Glomerular visceral epithelial cell (primary cell): ENCODE results near the gene GRID1.

Experiments
- DNase-seq: peaks from one replicate; pipeline ENCODE4 v3.0.0-alpha.2; 2016; ENCODE audit errors: extremely low spot score

The GRID1 gene

DNA sequence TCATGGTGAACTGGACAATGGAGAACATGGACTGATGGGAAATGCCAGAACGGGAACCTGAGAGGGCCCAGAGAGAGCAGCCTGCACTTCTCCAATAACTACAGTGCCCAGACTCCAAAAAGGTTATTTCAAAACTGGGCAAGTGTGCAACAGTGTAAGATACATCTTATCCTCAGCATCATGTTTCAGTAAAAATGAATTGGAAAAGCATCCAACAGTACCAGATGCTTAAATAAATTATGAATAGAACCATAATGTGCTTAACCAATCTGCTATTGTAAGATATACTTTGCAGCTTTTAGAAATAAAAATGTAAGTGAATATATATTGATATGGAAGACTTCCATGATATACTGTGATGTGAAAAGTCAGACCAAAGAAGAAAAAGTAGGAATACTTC is 303.3 kb downstream of the GRID1 start:
- no peak for DNase-seq

DNA sequence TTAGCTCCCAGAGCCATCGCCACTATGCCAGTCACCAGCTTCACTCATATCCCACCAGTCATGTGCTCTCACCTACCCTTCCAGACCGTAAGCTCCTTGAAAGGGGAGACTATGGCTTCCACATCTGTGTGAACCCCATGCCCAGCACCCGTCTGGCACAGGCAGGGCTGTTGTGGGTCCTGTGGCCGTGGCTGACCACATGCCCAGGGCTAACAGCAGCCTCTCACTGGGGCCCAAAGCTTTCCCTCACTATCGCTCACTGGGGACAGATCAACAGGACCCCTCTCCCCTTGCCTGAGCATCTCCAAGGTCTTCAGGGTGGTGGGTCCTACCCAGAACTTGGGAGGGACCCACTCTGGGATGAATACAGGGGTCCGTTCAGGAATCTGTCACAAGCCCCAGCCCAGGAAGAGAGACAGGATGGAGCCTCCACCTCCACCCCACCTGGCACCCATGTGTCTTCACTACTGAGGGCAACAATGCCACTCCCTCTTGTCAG is 303.9 kb downstream of the GRID1 start:
- DNase-seq: no peak

DNA sequence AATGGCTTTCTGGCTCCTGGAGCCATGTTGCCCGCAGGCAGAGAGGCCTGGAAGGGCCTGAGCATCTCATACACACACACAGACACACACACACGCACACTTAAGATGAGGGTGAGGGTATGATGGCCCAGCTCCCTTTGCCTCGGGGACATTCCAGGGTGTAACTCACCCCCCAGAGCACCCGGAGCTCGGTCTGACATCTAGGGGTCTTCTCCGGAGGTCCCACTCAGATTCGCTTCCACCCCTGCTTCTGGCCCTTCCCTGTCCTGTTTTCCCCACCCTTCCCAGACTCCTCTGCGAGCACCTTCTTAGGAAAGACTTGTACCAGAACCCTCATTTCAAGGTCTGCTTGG is 304.4 kb downstream of the GRID1 start:
- no peak for DNase-seq

DNA sequence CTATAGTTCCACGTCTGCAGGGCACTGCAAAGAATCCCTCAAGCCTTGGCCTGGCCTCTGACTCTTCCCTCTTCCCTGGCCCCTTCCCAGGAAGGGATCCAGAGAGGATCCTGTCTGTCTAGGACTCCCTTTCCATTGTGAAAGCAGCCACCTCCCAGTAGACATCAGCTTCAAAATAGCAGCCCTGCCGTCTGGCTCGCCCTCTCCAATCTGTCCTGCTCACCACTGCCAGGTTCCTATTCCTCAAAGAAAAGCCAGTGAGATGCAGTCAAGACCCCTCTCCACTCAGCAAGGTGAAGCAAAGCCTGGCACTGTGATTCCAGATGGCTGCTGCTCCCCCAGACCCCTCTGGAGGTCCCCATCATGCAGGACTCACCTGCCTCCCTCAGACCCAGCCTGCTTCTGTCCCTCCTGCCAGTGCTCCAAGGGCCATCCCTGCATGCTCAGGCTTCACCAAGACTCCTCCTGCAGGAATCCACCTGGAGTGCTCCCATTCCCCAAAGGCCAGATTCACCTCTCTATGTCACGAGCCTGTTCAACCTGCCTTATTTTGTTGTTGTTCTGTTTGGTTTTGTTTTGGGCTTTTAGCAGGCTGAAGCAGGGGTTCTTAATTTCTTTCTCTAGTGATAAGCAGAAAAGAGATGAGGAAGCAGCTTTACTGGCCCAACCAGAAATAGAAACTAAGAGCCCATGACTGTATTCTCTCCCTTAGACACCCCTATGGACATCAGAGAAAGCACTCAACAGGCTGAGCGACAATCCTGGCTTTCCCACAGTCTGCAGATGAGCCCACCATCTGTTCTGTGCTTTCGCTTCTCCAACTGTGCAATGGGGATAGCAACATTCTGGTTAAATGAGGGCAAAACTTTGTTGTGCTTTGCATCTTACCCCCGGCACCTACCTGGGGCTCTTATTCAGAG is 305.1 kb downstream of the GRID1 start:
- DNase-seq: no peak

DNA sequence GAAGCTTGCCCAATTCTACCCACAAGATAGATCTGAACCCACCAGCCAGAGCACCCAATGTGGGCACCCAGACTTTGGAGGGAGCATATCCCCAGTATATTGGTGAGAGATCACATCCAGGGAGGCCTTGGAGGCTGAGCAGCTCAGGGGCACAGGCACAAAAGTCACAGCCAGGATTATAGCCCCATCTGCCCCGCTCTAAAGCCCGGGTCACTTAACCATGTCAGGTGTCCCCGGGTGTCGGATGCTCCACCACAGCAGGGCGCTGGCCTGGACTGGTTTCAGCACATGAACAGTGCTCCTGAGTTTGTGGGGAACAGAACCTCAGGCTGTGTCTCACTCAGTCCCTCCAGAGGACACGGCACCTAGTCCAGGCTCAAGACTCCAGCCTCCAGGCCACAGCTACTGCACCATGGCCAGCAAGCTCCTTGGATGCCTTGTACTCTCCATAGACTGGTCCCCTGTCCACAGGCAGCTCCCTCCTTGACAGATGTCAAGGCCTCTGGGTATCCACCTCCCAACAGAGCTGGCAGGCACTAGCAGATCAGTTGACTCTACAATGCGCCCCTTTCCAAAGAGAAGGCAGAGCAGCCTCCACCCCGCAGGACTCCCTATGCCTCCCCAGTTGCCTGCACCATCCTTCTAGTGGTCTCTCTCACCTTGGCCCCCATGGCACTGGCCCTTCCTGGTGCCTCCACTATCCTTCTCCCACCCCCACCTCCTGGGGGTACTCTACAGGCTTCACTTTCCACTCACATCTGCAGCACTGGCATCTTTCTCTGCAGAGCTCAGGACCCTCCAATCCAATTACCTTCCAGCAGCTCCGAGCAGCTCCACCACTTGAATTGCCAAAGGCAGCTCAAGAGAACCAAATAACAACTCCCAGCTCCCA is 306.0 kb downstream of the GRID1 start:
- DNase-seq: no peak

DNA sequence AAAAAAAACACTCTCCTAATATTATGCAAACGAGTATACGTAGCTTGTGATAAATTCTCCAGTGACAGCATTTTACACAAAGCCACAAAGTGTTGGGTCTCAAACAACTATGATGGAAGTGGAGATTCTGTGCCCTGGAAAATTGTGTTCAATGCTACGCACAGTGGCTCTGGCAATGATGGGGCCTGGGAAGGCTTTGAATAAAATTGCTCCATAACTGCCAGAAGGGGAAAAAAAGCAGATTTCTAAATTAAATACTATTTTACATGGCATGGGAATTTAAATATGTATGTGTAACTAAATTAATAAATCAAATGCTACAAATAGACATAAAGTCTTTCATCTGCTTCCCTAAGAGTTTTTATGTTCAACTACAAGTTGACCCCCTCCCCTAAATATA is 306.7 kb downstream of the GRID1 start:
- DNase-seq: no peak

DNA sequence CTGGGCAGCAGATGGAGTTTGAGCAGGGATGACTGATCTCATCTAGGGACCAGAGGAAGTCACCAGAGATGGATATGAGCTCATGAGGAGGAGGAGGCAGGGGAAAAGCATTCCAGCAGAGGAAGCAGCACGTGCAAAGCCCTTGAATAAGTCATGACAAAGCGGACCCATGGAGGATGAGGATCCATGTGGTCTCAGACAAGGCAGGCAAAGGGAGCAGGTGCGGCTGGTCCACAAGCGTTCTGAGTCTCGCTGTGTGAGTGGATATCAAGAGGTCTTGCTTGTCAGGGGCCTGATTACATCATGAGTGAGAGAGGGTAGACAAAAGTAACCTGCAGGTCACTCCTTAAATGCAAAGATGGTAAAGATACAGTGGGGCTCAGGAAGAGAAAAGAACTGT is 307.6 kb downstream of the GRID1 start:
- no peak for DNase-seq

DNA sequence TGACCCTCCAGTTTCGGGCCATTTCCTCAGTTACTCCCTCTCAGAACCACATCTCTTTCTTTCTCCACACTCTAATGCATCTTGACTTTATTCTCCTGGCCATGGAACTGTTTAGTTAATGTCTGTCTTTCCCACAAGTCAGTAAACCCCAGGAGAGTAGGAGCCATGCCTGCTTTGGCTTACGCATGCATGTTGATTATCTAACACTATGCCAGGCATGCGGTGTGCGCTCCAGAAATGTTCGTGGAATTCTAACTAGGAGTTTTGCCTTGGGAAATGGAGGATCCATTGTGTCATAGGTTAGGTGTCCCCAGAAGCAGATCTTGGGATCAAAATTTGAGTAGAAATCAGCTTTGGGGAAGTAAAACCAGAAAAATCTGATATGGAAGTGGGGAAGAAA is 308.9 kb downstream of the GRID1 start:
- no peak for DNase-seq

DNA sequence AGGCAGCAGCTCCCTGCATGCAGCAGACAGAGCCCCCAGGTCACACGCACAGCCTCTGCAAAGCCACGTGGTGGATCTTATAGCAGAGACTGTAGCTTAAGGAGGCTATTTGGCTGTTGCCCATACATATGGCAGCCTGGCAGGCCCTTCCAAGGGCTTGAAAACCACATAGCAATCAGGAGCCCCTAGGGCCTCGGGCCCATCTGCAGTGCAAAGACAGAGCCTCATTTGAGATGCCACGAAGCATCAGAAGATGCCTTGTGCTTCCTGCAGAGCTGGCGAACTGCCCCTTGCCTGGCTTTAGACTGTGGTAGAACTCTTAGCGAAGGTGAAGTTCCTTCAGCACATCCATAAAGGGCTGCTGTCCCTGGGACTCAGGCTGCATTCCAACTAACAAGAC is 309.9 kb downstream of the GRID1 start:
- DNase-seq: no peak

DNA sequence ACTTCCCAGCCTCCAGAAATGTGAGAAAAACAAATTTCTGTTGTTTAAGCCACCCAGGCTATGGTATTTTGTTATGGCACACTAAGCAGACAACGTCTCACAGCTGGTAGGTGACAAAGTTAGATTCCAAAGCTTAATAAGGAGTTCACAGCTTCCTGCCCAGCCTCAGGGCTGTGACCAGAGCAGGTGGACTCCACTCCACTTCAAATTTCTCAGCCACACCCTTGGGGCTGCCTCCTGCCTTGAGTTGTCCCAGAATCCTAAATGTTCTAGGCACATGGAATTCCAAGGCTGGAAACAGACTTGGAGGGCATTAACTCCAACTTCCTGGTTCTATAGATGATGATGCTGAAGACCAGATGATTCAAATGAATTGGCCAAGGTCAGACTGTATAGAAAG is 310.7 kb downstream of the GRID1 start:
- no peak for DNase-seq

DNA sequence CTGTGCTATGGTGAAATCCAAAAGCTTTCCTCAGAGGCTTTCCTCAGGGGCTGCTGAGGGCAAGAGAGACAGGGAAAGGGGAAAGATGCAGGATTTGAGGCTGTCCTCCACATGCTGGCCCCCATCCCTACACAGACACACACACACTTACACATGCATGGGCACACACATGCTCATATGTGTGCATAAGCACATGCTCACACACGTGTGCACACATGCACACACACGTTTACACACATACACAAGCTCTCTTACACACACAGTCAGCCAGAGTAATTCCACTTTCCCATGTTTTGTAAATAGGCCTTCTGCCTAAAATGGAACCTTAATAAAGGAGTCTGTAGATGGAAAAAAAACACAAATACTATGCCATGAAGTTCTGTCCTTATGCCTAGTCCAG is 312.9 kb downstream of the GRID1 start:
- no peak for DNase-seq

DNA sequence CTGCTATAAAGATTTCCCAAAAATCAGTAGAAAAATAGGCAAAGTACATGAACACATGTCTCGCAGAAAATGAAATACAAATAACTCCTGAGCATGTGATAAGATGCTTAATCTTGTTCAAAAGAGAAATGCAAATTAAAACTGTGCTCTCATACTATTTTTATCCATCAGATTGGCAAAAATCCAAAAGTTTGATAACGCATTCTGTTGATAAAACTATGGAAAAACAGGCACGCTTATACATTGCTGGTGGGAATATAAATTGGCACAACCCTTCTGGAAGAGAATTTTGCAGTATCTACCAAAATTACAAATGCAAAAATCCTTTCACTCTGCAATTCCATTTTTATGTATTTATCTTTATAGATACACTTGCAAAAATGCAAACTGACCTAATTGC is 315.0 kb downstream of the GRID1 start:
- no peak for DNase-seq

DNA sequence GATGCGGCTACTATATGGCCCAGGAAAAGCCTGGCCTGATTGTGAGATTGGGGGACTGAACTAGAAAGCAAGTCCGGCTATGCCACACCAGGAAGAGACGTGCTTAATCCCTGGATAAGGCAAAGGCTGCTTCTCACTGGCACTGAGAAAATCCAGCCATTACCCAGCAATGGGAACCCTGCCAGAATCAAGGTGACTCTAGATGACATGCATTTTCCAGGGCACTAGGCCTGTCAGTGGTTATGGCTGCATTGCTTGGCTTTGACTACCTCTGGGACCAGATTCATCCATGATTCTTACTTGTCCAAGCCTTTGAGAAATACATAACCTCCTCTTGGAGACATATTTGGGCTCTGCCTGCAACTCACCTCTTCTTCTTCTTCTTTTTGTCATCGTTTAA is 317.2 kb downstream of the GRID1 start:
- no peak for DNase-seq

DNA sequence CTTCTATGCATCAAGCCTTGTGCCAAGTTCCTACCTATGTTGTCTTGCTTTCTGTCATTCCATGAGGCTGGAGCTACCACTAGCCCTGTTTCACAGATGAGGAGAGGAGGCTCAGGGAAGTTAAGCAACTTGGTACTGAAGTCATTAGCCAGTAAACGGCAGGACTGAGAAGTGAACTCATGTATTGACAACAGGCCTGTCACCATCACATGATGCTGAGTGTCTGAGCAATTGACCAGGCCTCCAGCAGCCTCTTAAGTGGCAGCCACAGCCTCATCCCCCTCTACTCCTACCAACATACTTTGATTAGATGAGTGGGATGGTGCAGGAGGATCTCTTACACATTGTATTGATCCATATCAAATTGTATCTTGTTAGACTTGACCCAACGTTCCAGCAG is 317.6 kb downstream of the GRID1 start:
- no peak for DNase-seq

DNA sequence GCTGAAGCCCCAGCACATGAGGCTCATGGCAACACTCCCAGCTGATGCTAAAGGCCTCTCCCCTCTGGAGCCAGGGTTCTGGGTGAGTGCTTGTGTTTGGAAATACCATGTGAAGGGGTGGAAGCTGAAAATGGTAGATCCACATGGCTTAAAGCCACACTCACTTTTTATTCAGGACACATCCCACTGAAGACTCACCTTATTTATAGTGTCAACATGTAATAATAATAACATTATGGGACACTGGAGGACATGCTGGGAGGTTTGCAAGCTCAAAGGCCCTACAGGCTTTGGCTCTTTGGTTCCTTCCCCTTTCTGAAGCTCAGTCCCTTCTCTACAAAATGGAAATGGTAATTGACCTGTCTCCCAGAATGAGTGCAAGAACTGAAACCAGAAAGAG is 318.0 kb downstream of the GRID1 start:
- DNase-seq: no peak

DNA sequence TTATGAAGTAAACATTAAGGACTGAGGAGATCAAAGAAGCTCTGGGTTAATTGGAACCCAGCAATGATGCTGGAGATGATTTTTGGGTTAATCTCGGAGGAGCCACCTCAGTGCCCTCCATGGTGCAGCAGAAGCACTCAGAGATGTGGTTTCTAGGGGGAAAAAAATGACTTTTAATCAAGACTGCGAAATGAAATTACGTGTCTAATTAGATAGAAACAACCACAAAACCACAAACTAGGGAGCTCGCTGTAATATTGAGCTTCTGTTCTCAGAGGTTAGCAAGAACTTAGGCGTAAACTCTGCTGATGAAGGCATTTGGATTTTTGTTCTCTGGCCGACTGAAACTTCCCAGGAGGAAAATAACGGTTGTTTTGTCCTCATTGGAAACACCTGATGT is 319.0 kb downstream of the GRID1 start:
- DNase-seq: no peak

DNA sequence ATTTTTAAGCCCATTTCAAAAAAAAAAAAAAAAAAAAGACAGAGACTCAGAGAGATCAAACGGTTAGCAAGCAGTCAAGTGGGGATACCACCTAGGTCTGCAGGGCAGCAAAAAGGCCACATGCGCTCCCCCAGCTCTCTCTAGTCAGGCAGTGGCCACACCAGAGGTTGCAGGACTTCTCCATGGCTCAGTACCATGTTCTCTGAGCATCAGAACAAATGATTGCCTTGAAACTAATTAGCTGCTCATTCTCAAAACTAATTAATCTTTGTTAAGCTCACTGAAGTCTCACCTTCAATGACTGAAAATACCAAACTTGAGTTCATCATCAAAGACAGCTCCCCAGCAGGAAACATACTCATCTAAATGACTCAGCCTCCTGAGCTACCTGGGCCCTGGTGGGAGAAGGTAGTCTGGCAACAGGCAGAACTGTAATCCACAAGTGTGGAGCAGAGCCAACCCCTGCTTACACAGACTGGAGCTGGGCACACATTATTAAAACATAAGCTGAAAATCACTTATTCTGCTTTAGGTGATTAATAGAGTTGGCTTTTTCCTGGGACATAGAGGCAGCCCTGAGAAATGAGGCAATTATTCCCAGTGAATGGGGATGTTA is 319.6 kb downstream of the GRID1 start:
- DNase-seq: no peak

DNA sequence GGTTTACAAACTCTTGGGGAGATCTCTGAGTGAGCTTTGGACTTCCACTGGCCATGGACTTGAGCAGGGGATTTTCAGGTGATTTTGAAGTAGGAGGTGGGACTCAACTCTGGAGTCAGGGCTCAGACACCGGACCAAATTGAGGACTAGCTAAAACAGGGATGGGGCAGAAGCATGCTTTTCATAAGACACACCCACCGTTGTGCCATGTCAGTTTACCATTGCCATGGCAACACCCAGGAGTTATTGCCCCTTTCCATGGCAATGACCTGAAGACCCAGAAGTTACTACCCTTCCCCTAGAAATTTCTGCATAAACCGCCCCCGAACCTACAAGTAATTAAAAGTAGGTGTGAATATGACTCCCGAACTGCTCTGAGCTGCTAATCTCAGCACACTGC is 320.7 kb downstream of the GRID1 start:
- DNase-seq: no peak

DNA sequence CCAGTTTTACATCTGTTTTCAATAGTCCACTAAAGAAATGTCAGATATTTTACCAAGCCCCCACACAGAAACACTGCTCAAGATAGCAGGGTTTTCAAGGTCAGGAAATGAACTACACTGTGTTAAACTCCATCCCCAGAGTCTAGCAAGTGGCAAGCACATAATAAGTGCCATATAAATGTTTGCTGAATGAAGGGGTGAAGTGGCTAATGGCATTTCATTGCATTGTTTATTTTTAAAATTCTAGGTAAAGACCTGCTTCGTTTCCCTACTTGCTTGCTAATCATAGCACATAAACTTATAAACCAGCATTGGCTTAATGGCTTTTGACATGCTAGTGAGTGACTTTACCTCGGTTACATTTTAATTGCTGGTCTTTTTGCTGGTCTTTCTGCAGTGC is 322.6 kb downstream of the GRID1 start:
- no peak for DNase-seq

DNA sequence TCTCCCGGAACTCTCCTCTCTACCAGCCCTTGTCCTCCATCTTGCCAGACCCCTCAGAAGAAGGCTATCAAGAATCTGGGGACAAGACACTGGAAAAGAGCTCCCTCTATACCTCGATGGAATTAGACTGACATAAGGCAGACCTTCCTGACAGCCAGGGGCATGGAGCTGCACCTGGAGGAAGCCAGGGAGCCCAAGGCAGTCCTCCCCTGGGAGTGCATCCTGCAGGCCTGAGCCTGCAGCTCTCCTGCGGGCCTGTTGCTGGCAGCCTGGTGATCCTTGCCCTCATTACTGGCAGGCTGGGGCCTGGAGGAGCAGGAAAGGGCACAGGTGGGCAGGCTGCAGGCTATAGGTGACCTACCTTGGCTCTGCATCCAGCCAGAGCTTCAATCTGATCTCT is 323.4 kb downstream of the GRID1 start:
- no peak for DNase-seq

DNA sequence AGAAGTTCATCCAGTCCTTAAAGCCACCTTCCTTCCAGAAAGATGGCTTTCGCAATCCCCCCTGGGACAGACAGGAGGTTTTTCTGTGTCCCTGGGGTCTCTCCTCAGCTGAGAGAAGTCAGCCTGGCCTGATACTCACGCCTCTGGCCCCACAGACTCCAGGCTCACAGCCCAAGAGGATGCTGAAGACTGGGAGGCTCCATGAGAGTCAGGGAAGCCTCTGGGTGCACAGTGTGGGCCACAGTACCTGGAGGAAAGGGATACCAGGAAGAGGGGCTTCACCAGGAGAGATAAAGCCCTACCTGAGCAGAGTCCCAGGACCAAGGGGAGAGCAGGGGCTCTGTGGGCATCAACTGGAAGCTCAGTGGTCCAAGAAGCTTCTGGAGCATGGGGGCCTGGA is 324.4 kb downstream of the GRID1 start:
- DNase-seq: no peak

DNA sequence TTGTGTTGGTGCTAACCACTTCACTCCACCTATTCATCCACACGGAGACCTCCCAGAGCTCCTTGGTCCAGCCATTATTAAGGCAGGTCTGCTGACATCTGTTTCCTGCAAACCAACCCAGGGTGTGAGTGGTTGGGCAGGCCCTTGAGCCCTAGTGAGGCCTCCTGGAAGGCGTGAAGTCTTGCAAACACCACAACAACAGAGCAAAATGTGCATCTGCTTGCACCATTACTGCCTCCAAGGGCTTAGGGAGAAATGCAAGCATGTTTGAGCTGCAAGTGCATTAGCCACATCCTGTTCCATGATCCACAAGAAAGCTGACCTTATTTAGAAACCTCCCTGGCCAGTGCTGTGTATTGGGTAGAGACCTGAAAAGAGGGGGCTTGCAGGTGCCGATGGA is 325.5 kb downstream of the GRID1 start:
- no peak for DNase-seq

DNA sequence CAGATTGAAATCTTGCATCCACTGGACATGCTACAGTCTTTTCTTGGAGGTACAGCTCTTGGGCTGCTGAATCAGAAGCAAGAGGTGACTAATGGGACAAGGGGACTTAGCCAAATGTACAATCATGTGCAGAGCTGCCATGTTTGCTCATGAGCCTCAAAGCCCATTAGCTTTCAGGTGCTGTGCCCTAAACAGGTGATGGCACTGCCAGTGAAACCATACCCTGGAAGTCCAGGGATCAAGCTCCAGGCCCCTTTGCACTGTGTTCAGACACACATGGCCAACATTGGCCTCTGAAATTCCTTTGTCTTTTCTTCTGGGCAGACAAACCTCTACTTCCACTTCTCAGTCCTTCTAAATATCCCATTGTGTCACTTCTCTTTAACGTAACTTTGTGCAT is 328.2 kb downstream of the GRID1 start:
- no peak for DNase-seq
